ENCODE measurements around the gene ADAM15. TPM values are rescaled to one million over a fixed set of nuclear protein-coding genes. Genes with fewer than 3 reads are reported as not detected.

Gene ADAM15
- total RNA-seq, 1 experiment from 2014 or later, result 30.6 TPM

DNA sequence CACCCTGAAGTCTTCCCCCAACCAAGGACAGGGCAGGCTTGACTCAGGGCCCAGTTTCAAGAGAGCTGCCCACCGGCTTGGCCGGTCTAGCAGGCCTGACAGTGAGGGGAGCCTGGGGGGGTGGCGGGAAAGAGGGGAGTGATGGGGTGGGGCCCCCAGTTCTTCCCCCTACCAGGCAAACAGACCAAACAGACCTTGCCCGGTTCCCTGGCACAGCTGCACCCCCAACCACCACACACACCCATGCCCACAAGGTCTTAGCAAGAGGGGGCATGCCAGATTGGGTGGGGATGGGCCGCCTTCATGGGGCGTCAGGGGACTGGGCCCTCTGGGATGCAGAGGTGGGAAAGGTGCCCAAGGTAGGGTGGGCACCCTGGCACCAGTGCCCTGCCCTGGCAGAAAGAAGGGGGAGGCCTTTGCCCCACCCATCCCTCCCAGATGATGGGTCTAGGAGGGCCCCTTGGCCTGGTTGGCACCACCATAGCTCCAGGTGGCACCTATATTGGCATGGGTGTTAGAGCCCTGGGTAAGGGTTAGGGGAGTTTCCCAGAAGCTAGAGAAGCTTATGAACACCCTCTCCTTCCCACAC, 39.6 kb upstream of the ADAM15 start:
- no peak overlapping the region for H2BK20ac ChIP-seq (ENCODE audit: low read depth, low read length, poor library complexity, severe bottlenecking)
- peaks cover 8 to 32% (median 17%) of the 10 kb centered on the region in 3 experiments; a peak in 6 of 7 replicates for H3K36me3 Mint-ChIP-seq (ENCODE audit: insufficient read depth in 1 of 3, low read depth in 3 of 3)
- no peak overlapping the region for H3T11ph ChIP-seq (ENCODE audit: low read length)
- no peak overlapping the region for H4K5ac ChIP-seq (ENCODE audit: insufficient read length, low read depth, low read length)
- WGBS (ENCODE audit: extremely low coverage, insufficient read length, low lambda C conversion rate), result no CpG with 5 or more reads among the region's 6 CpGs
- no peak overlapping the region for H2BK5ac ChIP-seq (ENCODE audit: insufficient read length, low read length)
- DNase-seq, result no peak
- no peak overlapping the region for H3K56ac ChIP-seq (ENCODE audit: insufficient read length, low read depth, low read length)
- H3K4me3 Mint-ChIP-seq, result no peak overlapping the region
- H4K20me1 ChIP-seq (ENCODE audit: control insufficient read depth, insufficient read depth, insufficient read length), result no peaks in the 10 kb centered on the region
- H3K79me2 ChIP-seq (ENCODE audit: insufficient read depth, low read length), result no peaks in the 10 kb centered on the region; the same call in 1 of the 2 replicates
- no peak overlapping the region for H2AK5ac ChIP-seq (ENCODE audit: insufficient read length, low read length)
- H3K27ac Mint-ChIP-seq, result peak overlapping the region in 1 of 3 experiments; percentile 94; a peak in 2 of 7 replicates
- no peak overlapping the region for H2BK120ac ChIP-seq (ENCODE audit: low read depth, low read length, poor library complexity, severe bottlenecking)
- no peak overlapping the region for H3K4me2 ChIP-seq (ENCODE audit: insufficient read depth, insufficient read length, low read length)
- H3K27me3 Mint-ChIP-seq (ENCODE audit: low read depth), result no peaks in the 10 kb centered on the region
- H3K4me1 ChIP-seq (ENCODE audit: insufficient read depth, low read length), result peaks cover 3% of the 10 kb centered on the region; the same call in 1 of the 2 replicates
- no peak overlapping the region for H4K91ac ChIP-seq (ENCODE audit: insufficient read length, low read depth, low read length)
- no peak overlapping the region for H2BK15ac ChIP-seq (ENCODE audit: low read depth, low read length)
- no peak overlapping the region for H3K18ac ChIP-seq (ENCODE audit: insufficient read length, low read depth, low read length)
- no peak overlapping the region for H3K27ac ChIP-seq (ENCODE audit: insufficient read length, low read depth, low read length)
- H3K23me2 ChIP-seq (ENCODE audit: insufficient read length, low read depth, low read length, poor library complexity, severe bottlenecking), result no peaks in the 10 kb centered on the region
- TF ChIP-seq, protein P1, sequence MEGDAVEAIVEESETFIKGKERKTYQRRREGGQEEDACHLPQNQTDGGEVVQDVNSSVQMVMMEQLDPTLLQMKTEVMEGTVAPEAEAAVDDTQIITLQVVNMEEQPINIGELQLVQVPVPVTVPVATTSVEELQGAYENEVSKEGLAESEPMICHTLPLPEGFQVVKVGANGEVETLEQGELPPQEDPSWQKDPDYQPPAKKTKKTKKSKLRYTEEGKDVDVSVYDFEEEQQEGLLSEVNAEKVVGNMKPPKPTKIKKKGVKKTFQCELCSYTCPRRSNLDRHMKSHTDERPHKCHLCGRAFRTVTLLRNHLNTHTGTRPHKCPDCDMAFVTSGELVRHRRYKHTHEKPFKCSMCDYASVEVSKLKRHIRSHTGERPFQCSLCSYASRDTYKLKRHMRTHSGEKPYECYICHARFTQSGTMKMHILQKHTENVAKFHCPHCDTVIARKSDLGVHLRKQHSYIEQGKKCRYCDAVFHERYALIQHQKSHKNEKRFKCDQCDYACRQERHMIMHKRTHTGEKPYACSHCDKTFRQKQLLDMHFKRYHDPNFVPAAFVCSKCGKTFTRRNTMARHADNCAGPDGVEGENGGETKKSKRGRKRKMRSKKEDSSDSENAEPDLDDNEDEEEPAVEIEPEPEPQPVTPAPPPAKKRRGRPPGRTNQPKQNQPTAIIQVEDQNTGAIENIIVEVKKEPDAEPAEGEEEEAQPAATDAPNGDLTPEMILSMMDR (conservative IDR thresholded peaks at IDR 0.05), result no peak
- H3K9me3 ChIP-seq (ENCODE audit: control insufficient read depth, low read depth, low read length), result no peaks in the 10 kb centered on the region
- no peak overlapping the region for H2AFZ ChIP-seq (ENCODE audit: low read length)
- H3K27me3 ChIP-seq (ENCODE audit: insufficient read depth, low read length), result no peaks in the 10 kb centered on the region
- H3K14ac ChIP-seq (ENCODE audit: insufficient read depth, low read length), result no peak overlapping the region
- no peaks in the 10 kb centered on the region for H3K79me1 ChIP-seq (ENCODE audit: insufficient read depth, low read depth, low read length, poor library complexity, severe bottlenecking)
- H3K4me1 Mint-ChIP-seq, result peaks cover 35 to 61% of the 10 kb centered on the region in 2 experiments
- H3K4ac ChIP-seq (ENCODE audit: low read depth, low read length), result no peak overlapping the region
- H3K9me3 Mint-ChIP-seq, result no peaks in the 10 kb centered on the region; a peak in 1 of 5 replicates
- no peak overlapping the region for H3K9ac ChIP-seq (ENCODE audit: extremely low read depth, insufficient read length, low read length)
- H4K8ac ChIP-seq (replicated peaks; ENCODE audit: insufficient read length, low read depth, low read length), result no peak overlapping the region
- H3K23ac ChIP-seq (ENCODE audit: insufficient read length, low read depth, low read length), result no peak overlapping the region
- H2BK12ac ChIP-seq (ENCODE audit: insufficient read length, low read depth, low read length), result no peak overlapping the region
